DMS 273 treated with DMSO at 0.1 percent for 48 hours (cell line): ENCODE measurements around the gene EFNA2.

Experiments
- DNase-seq: peaks from one replicate; lab custom pipeline; 2025; lab: John Stamatoyannopoulos, UW

Gene EFNA2

GRCh38 chr19:1284293-1284978 is 1.2 kb upstream of the EFNA2 start:
- no peak for DNase-seq

GRCh38 chr19:1284979-1285736 is 515 bp upstream of the EFNA2 start:
- DNase-seq: no peak

- no peak for DNase-seq
Observed at GRCh38 chr19:1286487-1287353, 1.0 kb downstream of the EFNA2 start.

- DNase-seq: no peak
Observed at GRCh38 chr19:1287354-1288225, 1.9 kb downstream of the EFNA2 start.

DNA sequence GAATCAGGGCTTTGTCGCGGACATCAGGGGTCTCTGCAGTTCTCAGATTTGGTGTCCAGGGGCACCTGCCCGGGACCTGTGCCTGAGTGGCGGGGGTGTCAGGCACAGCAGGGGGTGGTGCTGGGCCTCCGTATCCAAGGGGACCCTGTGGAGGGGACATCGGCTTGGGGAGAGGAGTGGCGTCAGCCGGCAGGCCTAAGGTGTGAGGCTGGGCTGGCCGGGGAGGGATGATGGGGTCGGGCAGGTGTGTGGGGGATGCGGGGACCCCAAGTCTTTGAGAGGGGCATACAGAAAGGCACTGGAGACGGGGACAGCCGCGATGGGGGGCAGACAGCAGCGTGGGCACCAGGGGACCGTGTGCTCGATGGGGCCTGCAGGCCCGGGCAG is 2.5 kb downstream of the EFNA2 start:
- DNase-seq: no peak

DNA sequence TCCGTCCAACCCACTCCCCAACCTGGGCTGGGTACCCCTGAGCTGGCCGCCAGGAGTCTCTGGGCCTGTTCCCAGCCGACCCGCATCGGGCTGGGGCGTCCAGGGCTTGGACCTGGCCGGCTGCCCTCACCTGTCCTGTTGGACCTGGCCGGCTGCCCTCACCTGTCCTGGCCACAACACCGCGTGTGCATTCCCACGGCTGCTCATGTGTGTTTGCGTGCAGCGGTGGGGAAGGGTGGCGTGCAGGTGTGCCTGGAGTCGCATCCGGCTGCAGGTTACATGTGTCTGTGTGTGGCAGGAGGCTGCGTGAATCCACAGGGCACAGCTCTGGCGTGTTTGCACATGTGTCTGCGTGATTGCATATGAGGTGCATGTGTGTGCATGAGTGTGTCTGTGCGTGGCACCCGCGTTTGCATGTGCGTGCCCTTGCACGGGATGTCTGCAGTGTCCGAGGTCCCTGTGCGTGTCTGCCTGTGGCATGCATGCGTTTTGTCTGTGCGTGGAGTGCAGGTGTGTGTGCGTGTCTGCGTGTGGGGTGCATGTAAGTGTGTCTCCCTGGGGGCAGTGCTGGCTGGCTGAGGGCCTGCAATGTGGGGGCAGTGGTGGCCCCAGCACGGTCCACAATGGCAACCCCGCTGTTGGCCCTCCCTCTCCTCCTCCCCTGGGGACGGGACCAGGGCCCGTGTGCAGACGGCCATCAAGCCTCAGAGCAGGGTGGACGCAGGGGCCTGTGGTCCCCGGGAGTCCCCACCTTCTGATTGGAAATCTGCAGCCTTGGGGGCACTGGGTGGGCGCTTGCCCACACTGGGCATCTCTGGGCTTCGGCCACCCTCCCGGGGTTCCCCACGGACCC is 3.4 kb downstream of the EFNA2 start:
- no peak for DNase-seq

GRCh38 chr19:1289686-1290025 is 4.0 kb downstream of the EFNA2 start:
- no peak for DNase-seq

DNA sequence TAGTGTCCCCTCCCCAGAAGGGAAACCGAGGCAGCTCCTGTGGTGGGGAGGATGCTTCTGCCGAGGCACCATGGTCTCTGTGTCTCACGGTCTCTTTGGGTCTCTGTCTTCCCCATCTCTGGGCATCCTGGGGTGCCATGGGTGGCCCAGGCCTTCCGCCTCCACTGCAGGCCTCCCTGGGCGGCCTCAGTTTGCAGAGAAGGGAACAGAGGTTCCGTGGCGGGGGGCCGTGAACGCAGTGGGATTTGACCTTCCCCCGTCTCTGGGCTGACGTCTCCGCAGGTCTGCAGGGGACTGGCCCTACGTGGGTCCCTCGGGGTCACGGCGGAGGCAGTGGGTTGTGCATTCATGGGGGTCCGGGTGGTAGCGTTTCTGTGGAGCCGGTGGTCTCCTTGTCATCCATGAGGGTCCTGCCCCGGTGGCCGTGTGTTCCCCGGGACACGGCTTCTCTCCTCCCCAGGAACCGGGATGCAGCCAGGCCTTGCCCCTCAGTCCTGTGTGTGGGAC is 4.6 kb downstream of the EFNA2 start:
- DNase-seq: no peak

GRCh38 chr19:1290703-1291651 is 5.3 kb downstream of the EFNA2 start:
- no peak for DNase-seq

- DNase-seq: no peak
Observed at GRCh38 chr19:1291761-1292418, 6.2 kb downstream of the EFNA2 start.

DNA sequence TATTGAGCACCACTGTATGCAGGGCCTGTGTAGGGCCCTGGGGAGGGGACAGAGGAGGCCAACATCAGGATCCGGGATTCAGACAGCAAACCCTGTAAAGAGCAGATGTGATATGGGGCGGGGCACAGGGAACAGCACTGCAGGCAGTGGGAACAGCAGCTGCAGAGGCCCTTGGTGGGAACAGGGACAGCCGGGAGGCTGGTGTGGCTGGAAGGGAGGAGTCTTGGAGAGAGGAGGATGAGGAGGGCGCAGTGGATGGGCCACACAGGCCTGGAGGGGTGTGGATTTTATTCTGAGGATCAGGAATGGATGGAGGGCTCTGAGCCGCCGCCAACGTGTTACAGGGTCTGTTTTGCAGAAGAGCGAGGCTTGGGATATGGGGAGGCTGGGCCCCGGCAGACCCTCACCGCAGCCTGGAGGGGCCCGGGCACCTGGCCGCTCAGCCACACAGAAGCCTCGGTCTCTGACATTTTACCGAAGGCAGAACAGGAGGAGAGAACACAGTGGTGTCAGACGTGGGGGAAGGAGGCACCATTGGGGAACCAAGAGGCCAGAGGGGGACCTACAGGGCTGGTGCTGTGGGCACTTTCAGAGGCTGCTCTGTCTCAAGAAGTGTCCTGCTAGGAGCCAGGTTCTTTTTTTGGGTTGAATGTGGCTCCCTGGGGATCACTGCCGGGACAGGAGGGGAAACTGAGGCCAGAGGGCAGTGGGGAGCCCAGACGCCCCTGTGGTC is 6.9 kb downstream of the EFNA2 start:
- DNase-seq: no peak

- DNase-seq: no peak
Observed at GRCh38 chr19:1293782-1294604, 8.3 kb downstream of the EFNA2 start.

- DNase-seq: no peak
Observed at GRCh38 chr19:1294688-1295087, 9.0 kb downstream of the EFNA2 start.

GRCh38 chr19:1295169-1296012 is 9.7 kb downstream of the EFNA2 start:
- no peak for DNase-seq

DNA sequence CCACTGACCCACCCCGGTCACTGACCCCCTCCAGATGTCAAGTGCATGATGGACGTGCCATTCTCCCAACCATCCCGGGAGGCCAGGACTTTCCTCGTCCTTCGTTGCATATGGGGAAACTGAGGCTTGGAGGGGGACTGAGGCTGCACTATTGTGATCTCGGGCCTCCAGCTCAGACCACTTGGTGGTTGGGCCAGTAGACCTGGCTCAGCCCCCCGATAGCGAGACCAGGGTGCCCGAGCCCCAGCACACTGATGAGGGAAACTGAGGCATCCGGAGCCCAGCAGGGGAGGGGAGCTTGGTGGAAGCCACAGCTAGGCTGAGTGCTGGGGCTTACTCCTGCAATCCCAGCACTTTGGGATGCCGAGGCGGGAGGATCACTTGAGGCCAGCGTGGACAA is 10.4 kb downstream of the EFNA2 start:
- DNase-seq: no peak

GRCh38 chr19:1296575-1297271 is 11.1 kb downstream of the EFNA2 start:
- DNase-seq: no peak
